A549 treated with Hydrocortisone at 1 μM for 4 hours (cell line): ENCODE results near the gene THOC6. TPM values are rescaled to one million over a fixed set of nuclear protein-coding genes. Genes with fewer than 3 reads are reported as not detected.

ENCODE experiments used
- total RNA-seq: library from RNA; stranded (reverse); fragments of 200-300 nt; extraction: Qiagen RNA extraction; gene quantifications from 5 replicates; pipeline ENCODE4 v1.2.3, GENCODE V29; 2022

Gene THOC6
- total RNA-seq, result 27.8 to 35.7 TPM (median 33.0 TPM) in 5 replicates

DNA sequence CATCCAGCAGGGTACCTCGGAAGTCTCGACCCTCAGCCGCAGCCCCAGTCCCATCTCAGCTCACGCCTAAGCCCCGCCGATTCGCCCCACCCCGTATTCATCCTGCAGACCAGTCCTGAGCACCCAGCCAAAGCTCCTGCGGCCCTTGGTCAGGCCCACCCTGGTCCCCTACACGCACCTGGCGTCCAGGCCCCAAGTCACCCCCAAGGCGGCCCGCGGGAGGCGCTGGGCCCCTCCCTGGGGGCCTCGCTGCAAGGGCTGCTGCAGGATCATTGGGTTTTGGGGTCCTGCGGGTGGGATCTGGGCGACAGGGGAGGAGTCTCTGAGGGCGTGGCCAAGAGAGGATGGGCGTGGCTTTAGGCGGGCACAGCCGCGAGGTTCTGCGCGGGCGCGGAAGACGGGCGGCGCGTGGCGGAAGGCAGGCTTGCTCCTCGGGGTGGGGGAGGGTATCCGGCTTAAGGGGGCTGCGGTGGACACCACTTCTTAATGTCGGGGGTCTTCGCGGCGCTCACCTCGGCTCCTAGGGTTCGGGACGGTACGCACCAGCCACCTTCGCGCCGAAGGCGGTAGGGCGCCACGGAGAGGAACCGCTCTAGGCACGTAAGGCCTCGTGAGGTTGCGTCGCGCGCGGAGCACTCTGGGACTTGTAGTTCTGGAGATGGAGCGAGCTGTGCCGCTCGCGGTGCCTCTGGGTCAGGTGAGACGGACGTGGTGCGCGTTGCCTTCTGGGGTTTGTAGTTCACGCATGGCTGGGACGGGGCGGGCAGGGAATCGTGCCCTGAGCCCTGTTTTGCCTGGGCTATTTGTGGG, at the start of gene THOC6, which contains the start of gene HCFC1R1:
Gene THOC6 (plus strand): TSS at position 367 of the 810 bp plus-strand sequence. CDS start 292 bp downstream, at position 659.
Gene HCFC1R1 (minus strand): TSS at position 274 of the 810 bp plus-strand sequence. CDS start 1 bp downstream, at position 273.

DNA sequence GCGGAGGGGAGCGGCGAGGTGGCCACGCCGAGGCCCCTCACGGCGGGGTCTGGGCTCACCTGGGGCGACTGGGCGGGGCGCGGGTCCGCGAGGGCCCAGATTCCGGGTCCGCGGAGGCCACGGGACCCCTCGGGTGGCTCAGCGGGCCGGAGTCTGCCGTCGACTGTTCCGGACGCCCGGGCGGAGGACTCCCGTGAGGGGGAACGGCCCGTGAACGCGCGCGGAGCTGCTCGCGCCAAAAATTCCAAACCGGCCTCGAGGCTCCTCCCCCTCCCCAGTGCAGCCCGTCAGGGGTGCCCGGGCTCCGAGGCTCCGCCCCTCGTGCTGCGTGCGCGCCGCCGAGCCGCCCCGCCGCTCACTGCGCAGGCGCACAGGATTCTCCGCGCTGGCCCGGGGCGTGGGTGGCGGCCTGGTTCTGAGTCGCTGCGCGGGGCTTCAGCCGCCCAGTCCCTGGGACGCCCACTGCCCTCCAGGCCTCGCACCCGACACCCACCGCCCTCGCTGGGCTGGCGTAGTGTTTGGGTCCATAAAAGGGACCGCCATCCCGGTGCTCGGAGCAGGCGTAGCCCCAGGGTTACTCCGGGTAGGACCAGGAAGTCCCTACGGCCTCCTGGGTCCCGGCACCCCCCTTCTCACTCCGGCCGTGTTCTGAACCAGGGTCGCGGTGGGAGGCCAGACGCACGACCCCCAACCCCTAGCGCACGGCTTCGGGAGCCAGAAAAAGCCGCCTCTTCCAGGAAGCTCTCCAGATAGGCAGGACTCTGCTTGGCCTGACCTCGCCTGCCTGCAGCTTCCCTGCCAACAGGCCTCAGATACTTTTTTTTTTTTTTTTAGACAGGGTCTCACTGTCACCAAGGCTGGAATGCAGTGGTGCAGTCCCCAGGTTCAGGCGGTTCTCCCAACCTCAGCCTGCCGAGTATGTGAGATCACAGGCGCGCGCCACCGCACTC, 43.3 kb upstream of the THOC6 start, which contains the start of gene PKMYT1:
Gene PKMYT1 (minus strand): TSS at position 220 of the 950 bp plus-strand sequence. CDS start 789 bp downstream, outside the sequence.

DNA sequence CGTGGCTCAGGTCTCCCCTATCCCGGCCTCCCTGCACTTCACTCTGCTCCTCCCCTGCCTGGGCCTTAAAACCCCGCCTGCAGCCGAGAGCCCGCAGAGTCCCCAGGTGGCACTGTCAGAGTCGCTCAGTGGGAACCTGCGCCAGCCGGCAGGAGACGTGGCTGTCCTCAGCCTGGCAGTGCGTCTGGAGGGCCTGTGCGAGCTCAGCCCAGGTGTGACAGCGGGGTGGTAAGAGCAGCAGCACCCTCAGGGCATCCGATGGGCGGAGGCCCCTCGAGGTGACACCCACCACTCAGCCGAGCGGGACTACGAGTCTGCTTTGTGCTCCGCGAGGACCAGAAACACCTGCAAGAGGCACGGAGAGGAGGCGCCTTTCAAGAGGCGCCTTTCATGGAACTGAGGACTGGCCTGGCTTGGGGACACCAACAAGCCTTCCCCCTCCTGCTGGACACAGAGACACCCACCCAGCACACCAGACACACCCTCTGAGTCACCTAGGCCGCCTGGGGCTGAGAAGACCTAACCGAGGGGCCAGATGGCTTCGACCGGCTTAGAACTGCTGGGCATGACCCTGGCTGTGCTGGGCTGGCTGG, 10.9 kb upstream of the THOC6 start, which contains the start of gene CLDN9:
Gene CLDN9 (plus strand): TSS at position 96 of the 593 bp plus-strand sequence. CDS start 440 bp downstream, at position 536.

DNA sequence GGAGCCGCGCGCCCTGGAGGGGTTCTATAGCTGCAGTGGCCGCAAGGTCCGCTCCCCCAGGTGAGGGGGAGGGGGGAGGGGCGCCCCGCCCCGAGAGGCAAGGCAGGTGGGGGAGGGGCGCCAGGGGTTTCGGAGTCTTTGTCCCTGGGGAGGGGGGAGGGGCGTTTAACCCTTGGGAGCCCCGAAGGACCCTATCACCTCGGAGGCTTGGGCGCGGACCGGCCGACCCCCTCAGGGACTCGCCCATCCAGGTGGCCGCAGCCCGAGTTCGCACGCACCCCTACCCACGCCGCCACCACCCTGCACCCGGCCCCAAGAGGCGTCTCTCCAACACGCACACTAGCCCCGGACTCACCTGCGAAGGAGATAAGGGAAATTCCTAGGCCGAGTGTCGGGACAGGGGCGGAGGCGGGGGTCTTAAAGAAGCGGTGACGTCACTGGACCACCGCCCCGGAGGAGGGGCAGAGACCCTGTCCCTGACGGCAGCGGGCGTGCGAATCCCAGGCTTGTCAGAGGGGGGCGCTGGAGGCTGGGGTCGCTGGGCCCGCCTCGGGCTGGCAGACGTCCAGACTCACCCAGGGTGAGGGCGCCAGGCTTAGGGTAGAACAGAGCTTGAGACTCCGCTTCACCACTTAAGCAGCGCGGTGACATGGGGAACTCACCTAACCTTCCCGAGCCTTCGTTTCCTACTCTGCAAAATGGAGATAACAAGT, 5.9 kb upstream of the THOC6 start, which contains the start of gene CLDN6:
Gene CLDN6 (minus strand): TSS at position 390 of the 713 bp plus-strand sequence. CDS start 2,162 bp downstream, outside the sequence.

DNA sequence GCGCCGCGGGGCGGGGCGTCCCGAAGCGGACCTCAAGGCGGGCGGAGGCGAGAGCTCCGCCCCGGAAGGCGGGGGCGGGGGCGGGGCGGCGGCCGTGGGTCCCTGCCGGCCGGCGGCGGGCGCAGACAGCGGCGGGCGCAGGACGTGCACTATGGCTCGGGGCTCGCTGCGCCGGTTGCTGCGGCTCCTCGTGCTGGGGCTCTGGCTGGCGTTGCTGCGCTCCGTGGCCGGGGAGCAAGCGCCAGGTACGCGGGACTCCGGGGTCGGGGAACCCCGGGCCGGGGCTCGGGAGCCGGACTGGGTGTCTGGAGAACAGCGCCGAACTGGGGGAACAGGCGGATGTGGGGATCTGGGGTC, 3.6 kb upstream of the THOC6 start, which contains the start of gene TNFRSF12A:
Gene TNFRSF12A (plus strand): TSS at position 122 of the 357 bp plus-strand sequence. CDS start 30 bp downstream, at position 152.

DNA sequence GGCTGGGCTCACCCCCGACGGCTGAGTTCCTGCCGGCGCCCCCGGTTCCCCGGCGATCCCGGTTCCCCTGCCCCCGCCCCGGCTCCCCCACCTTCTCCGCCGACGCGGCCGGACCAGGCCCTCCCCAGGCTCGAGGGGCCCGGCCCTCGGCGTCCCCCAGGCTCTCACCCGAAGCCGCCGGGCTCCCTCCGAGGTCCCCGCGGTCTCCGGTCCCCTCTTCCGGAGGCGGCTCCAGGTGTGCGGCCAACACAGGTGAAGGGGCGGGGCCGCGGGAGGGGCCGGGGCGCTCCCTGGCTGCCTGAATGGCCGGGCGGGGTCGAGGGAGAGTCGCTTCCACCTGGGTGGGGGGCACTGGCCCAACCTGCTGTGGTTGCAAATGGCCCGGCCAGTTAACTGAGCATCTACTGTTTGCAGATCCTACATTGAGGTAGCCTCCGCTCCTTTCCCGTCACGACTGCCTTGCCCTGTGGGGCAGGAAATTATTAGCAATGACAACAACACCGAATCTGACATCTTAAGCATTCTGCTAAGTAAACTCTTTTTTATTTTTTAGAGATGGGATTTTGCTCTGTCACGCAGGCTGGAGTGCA, 13.0 kb downstream of the THOC6 start, which contains the start of gene BICDL2:
Gene BICDL2 (minus strand): TSS at position 219 of the 590 bp plus-strand sequence. CDS start 1,448 bp downstream, outside the sequence.

DNA sequence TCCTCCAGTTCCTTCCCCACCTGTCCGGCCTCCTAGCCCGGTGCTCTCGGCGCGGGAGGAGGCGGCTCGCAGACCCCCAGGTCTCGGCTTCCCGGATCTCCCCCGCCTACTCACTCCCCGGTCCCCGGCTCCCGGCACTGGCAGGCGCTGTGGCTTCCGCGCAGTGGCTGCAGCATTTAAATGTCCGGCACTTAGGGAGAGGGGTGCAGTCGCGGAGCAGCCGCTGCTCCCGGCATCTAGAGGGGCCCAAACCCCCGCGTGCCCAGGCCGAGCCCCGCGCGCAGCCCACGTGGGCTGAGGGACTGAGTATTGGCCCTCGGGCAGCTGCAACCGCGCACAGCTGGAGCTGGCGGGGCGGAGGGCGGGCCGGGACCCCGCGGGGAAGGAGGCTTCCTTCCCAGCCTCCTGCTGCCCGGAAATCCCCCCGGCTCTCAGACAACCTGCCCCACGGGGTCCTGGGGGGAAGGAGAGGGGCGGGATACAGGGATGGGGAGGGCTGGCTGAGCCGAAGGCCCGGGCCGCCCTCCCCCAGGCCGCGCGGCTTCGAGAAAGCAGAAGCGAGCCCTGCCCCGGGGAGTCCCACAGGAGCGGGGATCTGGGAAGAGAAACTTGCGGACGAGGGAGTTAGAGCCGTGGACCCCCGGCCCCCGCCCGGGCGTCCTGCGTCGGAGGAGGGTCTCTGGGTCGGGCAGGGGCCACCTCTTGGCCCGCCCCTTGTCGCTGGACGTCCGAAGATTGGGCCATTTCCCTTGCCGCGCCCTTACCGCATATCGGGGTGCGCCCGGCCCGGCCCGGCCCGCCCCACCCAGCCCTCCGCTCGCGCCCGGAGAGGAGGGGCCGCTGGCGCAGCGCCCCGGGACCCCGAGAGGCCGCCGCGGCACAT, 22.2 kb downstream of the THOC6 start, which contains the start of gene MMP25:
Gene MMP25 (plus strand): TSS at position 804 of the 883 bp plus-strand sequence. CDS start 357 bp downstream, outside the sequence.

DNA sequence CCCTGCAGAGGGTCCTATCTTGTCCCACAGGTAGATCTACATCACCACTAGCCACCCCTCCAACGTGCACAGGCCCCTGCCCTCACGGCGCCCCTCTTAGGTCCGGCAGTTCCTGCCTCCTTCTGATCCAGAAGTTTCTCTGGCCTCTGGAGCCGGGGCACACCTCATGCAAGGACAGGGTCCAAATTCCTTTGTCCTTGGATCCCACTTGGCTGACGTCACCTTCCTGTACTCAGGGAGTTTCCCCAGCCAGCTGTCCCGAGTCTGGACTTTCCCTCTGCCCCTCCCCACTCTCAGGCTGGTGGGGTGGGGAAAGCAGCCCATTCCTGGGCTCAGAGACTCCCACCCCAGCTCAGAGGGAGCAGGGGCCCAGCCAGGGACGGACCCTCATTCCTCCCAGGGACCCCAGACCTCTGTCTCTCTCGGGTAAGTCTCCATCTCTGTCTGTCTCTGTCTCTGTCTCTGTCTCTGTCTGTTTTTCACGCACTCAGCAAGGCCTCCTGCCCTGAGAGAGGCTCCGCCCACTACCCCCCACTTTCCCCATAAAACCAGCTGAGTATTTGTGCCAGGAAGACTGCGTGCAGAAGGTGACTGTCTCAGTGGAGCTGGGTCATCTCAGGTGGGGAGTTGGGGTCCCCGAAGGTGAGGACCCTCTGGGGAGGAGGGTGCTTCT, 41.4 kb downstream of the THOC6 start, which contains the start of gene IL32:
Gene IL32 (plus strand): TSS at position 572 of the 673 bp plus-strand sequence. CDS start 172 bp downstream, outside the sequence.

Other genes with a start within 250 kb of the THOC6 start
- 397 to 574 TPM (median 505 TPM) in 5 replicates for gene ELOB, start 246.8 kb upstream of the THOC6 start, total RNA-seq
- gene PRSS33, start 236.5 kb upstream of the THOC6 start, total RNA-seq, result not detected in 5 replicates
- not detected in 5 replicates for gene PRSS41, start 225.6 kb upstream of the THOC6 start, total RNA-seq
- gene PRSS21, start 206.8 kb upstream of the THOC6 start, total RNA-seq, result 0.16 to 0.32 TPM (median 0.20 TPM) in 3 of 5 replicates, not detected in the others
- 0.49 to 0.73 TPM (median 0.59 TPM) in 5 replicates for gene ZG16B, start 193.7 kb upstream of the THOC6 start, total RNA-seq
- 0.84 to 1.2 TPM (median 0.97 TPM) in 5 replicates for gene PRSS22, start 165.9 kb upstream of the THOC6 start, total RNA-seq
- gene FLYWCH2, start 140.8 kb upstream of the THOC6 start, total RNA-seq, result 44.0 to 53.5 TPM (median 50.4 TPM) in 5 replicates
- 20.6 to 26.1 TPM (median 25.1 TPM) in 5 replicates for gene FLYWCH1, start 112.1 kb upstream of the THOC6 start, total RNA-seq
- gene KREMEN2, start 59.8 kb upstream of the THOC6 start, total RNA-seq, result 1.4 to 2.5 TPM (median 1.9 TPM) in 5 replicates
- gene PAQR4, start 54.7 kb upstream of the THOC6 start, total RNA-seq, result 35.2 to 44.7 TPM (median 43.1 TPM) in 5 replicates
- gene PKMYT1, start 43.6 kb upstream of the THOC6 start, total RNA-seq, result 64.8 to 93.9 TPM (median 88.9 TPM) in 5 replicates
- gene CLDN9, start 11.1 kb upstream of the THOC6 start, total RNA-seq, result 0.33 to 0.55 TPM (median 0.47 TPM) in 5 replicates
- 0.25 to 0.44 TPM (median 0.39 TPM) in 5 replicates for gene CLDN6, start 5.9 kb upstream of the THOC6 start, total RNA-seq
- gene TNFRSF12A, start 3.7 kb upstream of the THOC6 start, total RNA-seq, result 375 to 617 TPM (median 546 TPM) in 5 replicates
- 159 to 256 TPM (median 229 TPM) in 5 replicates for gene HCFC1R1, start 93 bp upstream of the THOC6 start, total RNA-seq
- gene BICDL2, start 12.9 kb downstream of the THOC6 start, total RNA-seq, result not detected in 5 replicates
- gene MMP25, start 22.5 kb downstream of the THOC6 start, total RNA-seq, result 0.86 to 1.2 TPM (median 0.90 TPM) in 5 replicates
- 21.6 to 38.9 TPM (median 24.5 TPM) in 5 replicates for gene IL32, start 41.6 kb downstream of the THOC6 start, total RNA-seq
- gene ZSCAN10, start 75.3 kb downstream of the THOC6 start, total RNA-seq, result not detected in 5 replicates
- 13.0 to 14.7 TPM (median 14.4 TPM) in 5 replicates for gene ZNF205, start 88.6 kb downstream of the THOC6 start, total RNA-seq
- gene ZNF213, start 111.0 kb downstream of the THOC6 start, total RNA-seq, result 9.7 to 12.0 TPM (median 11.8 TPM) in 5 replicates
- 0.15 to 0.44 TPM (median 0.31 TPM) in 5 replicates for gene OR1F1, start 164.2 kb downstream of the THOC6 start, total RNA-seq
- gene ZNF200, start 211.1 kb downstream of the THOC6 start, total RNA-seq, result 7.8 to 9.8 TPM (median 8.3 TPM) in 5 replicates
- gene MEFV, start 232.6 kb downstream of the THOC6 start, total RNA-seq, result 0.02 to 0.09 TPM (median 0.03 TPM) in 3 of 5 replicates, not detected in the others